Fibroblast of skin of right quadriceps (primary cell): ENCODE results near the gene POLR2H.

Experiments used
- DNase-seq: peaks from one replicate; pipeline ENCODE4 v3.0.0-alpha.2; 2013

The POLR2H gene

DNA sequence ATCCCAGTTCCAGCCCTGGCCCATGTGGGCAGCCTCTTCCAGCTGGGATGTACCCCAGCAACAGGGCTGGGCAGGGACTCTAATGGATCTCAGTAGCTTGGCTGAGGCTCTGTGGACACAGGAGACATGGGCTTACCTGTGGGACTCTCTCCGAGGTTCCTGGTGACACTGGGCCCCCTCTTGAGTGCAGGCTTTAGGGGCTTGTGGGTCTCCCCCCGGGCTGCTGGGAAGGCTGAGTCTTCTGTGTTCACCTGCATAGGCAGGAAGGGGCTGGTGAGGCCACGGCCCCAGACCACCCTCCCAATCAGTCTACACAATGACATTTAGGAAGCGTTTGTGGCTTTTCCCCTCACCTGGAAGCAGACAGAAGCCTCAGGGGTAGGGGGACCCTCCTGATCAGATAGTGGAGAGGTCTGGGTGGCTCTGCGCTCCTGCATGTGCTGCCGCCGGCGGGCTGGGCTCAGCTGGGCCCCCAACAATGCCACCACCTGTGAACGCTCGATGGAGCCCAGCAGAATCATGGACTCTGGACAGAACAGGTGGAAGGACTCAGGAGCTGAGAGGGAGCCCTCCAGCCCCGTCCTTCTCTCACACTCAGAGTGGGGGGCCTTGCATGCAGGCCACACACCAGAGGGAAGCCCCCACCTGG, 8.5 kb upstream of the POLR2H start:
- no peak for DNase-seq

DNA sequence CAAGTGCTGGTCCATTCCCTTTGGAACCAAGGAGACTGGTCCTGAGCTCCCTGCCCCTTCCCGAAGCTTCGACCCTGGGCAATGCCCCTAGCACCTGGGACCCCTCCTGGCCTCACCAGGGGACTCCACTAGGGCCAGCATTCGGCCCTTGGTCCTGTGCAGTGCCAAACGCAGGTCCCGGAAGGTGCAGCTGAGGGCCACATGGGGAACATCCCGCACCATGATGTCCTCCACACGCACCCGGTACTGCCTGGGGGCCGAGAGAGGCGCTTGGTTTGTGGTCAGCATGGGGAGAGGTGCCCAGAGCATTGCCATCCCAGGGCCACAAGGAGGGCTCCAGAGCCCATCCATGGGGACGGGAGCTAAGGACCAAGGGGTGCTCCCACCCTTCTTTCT, 8.0 kb upstream of the POLR2H start:
- DNase-seq, result no peak

DNA sequence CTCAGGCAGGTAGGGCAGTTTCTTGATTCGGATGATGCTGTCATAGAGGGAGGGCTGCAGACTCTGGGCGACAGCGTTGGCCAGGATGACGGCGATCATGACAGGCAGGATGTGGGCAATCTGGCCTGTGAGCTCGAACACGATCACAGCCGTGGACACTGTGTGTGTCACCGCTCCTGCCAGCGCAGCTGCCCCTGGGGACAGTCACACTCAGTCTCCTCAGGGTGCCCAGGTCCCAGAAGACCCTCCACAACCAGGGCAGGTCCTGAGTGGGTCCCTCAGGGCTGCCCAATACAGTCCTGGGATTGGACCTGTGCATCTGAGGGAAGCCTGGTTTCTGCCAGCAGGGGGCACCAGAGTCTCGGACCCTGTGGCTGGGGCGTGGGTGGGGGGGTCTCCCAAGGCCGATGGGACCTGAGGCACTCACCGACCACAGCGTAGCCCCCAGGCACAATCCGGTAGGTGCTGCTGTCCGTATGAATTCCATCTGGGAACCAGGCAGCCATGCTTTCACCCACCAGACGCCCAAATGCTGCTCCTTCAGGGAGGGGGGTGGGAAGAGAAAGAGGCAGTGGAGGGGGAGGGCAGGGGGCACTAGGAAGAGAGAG, 7.3 kb upstream of the POLR2H start:
- no peak for DNase-seq

DNA sequence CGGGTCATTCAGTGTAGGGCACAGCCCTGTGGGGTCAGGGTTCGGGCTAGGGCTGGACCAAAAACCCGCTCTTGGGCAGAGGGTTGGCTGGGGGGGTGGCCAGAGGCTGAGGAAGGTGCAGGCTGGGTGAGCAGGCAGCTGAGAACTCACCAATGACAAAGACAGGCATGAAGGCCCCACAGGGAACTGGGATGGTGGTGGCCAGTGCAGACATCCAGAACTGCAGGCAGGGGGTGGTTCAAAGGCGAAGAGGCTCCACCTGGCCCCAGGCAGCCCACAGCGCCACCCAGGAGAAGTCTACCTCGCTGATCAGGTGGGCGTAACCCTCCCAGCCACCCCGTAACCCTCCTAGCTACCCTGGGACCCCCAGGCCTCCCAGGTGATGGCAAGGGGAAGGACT, 6.8 kb upstream of the POLR2H start:
- DNase-seq, result no peak

DNA sequence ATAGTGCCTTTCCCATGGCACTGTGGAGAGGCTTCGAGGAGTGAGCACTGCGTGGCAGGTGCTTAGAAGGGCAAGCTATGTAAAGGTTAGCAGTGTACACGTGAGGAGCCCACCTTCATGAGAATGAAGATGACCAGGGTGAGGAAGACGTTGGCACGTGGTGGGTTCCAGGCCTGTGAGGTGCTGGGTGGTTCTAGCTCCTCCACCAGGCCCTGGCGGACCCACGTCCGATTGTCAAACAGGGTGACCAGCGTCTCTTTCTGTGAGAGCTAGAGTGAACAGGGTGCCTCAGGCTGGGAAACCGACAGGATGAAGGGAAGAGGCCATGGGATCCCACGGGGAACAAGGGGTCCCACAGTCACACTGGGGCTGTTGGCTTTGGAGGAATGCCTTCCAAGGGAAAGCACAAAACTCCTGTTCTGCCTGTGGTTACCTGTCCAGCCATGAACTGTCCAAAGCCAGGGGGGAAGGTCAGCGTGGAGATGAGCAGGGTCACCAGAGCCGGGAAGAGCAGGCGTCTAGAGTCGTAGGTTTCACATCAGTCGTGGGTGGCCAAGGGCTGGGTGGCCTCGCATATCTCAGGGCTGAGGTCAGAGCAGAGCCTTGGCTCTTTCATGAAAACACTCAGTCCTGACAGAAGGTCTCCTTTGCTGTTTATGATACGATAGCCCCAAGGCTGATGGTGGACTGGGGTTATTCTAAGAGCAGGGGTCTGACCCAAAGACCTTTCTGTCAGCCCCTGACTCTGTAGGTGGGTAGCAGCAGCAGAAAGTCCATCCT, 6.1 kb upstream of the POLR2H start:
- no peak for DNase-seq

DNA sequence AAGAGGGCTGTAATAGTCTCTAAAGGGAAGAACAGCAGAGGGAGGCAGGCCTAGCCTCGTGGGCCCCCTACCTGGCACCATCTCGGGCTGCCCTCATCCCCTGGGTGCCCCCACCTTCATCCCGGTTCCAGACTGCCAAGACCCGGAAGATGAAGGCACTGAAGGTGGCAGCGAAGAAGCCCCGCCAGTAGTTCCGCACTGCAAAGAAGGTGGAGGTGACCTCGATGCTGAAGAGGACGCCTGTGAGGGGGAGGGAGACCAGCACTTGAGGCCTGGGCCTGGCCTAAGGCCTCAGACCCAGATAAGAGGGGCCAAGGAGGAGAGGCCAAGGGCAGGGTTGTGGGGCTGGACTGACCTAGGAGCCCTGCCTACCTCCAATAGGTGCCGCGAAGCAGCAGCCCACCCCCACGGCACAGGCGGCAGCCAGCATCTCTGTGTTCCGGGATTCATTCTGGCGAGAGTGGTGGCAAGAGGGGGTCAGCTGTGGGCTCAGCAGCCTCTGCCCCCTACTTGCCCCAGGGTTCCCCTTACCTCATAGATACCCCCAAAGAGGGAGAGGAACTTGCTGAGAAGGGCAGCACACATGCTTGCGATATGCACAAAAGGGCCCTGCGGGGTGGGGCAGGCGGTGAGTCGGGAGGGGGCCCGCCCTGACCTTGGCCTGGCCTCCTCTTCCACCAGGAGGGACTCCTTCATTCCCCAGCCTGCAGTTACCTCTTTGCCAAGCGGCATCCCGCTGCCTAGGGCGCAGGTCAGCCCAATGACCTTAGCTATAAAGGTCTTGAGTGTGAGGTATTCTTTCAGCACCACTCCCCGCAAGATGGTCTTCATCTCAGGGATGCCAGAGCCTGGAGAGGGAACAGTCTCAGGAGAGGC, 4.0 kb upstream of the POLR2H start:
- no peak for DNase-seq

DNA sequence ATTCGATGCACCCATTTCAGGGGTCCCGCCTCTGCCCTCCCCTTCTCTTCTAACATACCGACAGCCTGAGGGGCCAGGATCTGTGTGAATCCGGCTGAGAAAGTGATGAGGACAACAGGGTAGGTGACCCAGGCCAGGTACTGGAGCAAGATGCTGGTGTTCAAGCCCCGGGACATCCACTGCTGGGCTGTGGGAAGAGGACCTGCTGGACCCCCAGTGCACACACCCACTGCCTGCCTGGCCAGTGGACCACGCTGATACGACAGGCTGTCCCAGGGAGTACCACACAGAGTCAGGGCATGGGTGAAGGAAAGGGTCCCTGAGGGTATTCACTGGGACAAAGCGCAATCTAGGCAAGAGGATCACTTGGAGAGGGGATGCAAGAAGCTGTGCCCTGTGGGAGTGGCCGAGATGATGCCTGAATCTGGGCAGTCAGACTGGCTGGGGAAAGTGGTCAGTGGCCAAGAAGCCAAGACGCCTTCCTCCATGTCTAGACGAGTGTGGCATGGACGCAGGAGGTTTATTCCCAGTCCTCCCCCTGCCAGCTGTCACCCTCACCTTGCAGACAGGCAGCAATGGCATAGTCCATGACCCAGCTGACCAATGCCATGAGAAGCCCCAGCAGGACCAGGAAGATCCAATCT, 3.3 kb upstream of the POLR2H start:
- no peak for DNase-seq

DNA sequence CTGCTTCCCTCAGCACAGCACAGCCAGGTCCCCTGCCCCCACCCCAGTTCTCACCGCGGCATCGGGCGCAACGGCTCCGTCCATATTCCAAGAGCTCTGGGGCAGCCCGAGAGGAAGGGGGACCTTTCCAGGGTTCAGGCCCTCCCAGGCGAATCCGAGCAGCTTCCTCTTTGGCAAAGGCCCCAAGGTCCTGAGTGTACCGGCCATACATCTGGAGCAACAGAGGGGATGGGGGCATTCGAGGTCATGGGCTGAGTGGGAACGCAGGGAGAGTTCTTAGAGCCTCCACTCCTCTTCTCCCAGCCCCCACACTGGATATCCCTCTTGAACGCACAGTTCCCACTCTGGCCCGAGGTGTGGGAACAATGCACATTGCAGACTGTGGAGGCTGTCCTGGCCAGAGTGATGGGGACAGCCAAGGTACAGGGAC, 2.6 kb upstream of the POLR2H start:
- no peak for DNase-seq

DNA sequence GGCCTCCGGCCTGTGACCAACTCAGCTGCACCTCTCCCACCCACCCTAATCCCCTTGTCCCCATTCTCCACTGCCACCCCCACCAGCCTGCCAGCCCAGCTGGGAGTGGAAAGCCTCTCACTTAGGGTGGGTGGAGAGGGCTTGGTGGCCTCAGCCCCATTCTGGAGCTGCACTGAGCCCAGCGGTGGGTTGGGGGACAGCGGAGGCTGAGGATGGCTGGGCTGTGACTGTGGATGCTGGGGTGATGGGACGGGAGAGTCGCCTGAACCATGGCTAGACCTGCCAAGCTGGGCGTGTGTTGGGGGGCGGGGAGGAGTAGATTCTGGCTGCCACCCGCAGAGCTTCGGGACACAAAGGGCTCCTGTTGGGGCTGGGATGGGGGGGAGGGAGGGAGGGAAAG, 1.9 kb upstream of the POLR2H start:
- no peak for DNase-seq

DNA sequence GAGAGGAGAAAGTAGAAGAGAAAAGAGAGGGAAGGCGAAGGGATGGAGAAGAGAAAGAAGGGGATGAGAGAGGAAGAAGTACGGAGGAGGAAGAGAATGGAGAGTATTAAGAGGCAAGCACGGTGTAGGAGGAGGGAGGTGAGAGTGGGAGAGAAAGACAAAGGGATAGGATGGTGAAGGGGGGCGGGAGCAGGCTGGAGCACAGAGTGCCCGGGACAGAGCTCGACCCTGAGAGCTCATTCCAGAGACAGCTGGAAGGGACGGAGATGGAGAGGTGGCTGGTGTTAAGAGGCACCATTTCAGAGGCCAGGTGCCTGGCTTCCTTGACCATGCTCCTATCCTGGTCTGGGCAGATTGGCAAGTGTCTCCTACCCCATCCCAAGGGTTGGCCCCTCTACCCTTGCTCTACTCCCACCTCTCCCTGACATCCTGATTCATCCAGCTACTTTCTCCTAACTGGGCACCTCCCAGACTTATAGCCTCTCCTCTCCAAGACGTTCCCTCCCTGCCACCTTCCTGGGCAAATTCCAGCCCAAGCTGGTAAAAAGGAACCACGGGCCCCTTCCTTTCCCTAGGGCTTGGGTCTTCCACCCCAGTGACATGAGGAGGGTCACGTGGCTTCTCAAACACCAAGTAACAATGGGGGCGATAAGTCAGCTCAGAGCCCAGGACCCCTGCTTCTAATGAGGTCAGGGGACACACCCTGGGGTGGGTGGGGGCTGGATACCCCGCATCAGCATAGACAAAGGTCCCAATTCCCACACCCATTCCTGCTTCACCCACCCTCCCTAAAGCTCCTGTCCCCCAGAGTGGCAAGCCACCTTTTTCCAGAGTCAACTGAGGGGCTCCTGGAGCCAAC, 1.2 kb upstream of the POLR2H start:
- DNase-seq, result no peak

DNA sequence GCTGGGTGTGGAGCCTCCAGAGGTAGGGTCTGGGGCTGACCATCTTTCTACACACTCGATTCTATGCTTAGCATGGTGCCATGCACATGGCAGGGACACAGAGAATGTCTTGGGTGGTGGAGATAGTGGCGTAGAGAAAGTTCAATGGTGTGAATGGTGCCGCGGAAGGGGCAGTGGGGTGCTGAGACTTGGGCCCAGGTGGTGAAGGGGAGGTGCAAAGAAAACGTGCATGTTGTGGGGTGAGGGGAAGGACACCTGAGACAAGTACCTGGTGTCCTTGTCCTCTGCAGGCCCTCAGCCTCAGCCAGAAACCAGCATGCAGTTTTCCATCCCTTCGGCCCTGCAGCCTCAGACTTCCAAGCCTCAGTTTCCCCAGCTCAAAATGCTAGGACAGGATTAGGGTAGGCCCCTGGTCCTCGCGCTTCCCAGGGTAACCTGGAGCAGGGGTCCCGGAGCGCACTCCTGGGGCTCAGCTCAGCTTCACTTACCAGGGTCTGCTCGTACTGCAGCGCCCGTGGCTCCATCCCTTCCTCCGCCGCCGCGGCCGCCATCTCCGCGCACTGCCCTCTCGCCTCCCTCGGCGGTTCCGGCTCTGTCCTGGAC, 480 bp upstream of the POLR2H start:
- no peak for DNase-seq

DNA sequence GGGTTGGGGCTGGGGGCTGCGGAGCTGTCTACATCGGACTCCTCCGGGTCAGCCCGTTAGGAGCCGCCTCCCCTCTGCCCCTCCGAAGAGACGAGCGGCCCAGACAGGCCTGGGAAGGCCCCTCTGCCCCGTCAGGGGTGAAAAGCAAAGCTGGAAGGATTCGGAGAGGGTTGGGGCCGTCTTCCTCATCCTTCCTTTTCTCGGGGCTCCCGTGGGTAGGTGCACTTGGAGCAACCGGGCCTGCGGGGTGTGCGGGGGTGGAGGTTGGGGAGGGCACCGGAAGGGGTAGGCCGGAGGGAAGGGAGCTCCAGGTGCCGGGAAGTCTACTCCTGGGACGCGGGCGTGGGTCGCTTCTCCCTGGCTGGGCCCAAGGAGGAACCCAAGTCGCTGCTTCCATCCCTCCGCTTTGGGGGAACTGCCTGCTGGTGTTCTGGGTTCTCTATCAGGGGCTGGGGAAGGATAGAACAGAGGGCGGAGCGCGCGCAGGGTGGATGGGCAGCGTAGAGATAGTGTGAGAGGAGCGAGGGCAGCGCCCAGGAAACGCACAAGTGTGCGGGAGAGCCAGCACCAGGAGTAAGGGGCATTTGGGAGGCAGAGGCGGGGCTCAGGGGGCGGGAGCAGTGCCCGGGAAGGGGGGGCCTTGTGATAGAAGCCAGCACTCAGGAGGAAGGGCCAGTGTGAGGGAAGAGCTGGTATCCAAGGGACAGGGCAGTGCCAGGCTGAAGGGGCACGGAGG, 590 bp downstream of the POLR2H start:
- DNase-seq, result no peak

DNA sequence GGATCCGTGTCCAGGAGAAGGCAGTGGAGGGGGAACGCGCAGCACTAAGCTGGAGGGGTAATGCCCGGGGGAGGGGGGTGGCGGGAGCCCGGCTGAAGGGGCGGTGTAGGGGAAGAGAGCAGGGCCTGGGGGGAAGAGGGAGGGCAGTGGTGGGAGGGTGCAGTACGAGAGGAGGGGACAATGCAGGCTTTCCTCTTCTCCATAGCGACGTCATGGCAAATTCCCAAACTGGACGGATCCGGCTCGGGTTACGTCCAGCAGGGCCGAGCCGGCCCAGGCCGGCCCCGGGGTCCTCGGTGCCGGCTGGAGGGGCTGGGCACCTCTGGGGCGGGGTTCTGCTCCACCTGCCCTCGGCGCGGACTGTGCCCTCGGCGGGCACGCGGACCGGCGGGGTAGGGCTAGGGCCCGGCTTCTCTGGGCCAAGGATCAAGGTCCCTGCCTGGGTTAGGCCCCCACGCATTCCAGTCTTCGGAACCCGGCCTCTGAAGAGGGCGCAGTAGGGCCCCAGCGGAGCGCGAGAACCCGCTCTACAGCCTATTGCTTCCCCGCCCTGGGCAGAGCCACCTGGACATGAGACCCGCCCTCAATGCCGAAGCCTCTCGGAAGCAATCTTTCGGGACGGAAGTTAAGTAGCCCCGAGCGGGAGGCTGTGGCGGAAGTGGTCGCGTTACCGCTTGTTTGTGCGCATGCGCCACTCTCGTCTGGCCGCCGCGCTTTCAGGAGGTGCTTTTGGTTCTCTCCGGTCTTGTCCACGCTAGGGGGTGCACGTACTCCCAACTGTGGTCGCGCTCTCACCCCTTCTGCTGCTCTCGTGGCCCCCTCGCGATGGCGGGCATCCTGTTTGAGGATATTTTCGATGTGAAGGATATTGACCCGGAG, 1.4 kb downstream of the POLR2H start:
- DNase-seq, result peak; percentile 97

DNA sequence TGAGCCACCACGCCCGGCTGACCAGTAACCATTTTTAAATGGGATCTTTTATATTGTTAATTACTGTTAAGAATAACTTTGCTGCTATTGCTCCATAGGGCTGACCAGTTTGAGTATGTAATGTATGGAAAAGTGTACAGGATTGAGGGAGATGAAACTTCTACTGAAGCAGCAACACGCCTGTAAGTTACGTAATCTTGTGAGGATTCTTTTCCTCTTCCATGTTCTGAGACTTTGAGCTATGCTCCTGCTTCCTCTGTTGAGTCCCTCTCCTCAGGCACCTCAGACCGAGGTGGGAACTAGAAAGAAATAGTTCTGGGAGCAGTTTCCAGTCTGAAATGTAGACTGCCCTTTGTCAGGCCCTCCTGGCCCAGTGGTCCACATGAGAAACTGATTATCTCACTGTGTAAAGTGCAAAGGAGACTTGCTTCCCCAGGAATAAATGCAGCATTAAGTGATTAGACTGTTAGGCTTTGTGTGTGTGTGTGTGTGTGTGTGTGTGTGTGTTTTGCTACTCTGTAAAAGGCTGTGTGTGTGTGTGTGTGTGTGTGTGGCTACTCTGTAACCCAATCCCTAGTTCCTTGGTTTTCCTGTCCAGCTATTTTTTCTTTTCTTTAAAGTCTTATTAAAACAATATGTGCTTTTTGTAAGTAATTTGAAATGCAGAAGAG, 5.2 kb downstream of the POLR2H start:
- DNase-seq, result peak; percentile 65

DNA sequence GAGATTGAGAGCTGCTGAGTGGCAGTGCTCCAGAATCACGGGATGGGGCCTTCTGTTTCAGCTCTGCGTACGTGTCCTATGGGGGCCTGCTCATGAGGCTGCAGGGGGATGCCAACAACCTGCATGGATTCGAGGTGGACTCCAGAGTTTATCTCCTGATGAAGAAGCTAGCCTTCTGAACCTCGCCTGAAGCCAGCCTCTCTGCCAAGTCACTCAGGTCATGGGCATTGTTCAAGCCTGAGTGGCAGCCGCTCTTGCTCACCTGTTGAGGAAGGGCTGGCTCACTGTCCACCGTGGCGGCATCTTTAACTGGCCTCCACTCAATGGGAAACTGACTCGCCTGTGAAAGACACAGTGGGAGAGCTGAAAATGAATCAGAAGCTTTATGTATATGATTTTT, 6.6 kb downstream of the POLR2H start:
- DNase-seq, result no peak

DNA sequence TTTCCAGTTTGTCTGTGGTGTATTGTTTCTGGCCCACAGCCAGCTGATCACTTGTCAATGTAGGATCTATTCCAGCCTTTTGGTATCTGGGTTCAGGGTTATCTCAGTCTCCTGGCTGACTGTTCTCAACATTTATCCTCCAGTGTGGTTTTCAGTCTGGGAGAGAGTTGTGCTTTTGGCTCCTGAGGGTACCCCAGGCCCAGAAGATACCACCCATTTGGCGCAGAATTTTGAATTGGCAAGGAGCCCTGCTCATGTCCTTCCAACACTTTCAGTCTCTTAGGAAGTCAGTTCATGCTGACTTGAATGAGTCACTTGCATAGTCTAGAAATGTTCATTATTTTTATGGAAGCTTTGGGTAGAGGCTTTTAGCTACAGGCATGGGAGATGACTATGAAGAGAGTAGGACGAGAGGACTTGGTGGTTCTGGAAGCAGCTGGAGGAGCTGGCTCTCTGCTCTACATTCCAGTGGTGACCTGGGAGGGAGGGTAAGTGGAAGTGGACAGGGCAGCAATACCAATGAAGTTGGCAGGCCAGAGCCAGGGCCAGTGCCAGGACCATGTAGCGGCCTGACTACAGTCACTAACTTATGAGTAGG, 7.2 kb downstream of the POLR2H start:
- peak; percentile 58 for DNase-seq

DNA sequence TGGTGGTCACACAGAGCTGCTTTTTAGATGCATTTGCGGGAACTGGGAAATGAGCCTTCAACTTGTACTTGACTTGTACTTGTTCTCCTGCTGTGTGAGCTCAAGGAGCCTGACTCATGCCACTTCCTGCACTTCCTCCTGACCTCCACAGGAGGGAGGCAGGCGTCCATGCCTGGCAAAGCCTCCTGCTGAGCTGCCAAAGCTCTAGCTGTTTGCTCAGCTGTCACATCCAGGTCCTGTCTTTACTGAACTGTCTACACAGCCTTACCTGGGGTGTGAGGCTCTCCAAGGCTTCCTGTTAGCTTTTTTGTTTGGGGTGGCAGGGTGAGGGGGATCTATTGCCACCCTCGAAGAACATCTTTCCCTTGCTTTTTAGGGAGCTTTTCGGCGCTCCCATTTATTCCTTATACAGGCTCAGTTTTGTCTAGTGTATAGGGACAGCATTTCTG, 10.1 kb downstream of the POLR2H start:
- DNase-seq, result peak; percentile 82

DNA sequence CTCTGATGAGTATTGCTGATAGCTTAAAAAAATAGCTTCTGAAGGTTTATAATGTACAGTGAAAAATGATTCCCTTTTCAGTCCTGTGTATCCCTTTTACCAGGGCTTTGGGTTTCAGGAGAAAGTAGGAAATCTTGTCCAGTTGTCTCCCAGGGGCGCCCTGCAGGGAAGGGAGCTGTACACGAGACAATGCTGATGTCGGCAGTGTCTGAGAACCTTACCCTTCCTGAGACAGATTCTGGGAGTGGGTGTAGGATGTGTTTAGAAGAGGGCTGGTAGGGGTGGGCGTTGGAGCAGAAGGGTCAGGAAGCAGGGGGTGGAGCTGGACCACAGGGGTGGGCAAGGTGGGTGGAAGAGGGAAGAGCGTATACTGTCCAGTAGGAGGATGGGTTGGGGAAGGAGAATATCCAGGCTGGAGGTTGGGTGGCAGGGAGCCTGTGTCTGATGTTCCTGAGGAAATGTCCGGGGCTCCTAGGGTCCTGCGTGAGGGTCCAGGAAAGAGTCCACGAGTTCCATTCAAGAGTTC, 10.8 kb downstream of the POLR2H start:
- no peak for DNase-seq
